Effector memory CD8-positive, alpha-beta T cell (primary cell): ENCODE results near the gene RNFT2.

Experiments used
- ATAC-seq: fragments of 150-1000 bp; cut with Tn5 transposase; replicated peaks from 2 replicates; pipeline ENCODE4 v1.10.0; 2021; ENCODE audit warnings: mild to moderate bottlenecking, moderate library complexity
- DNase-seq, 3 experiments: peaks; one replicate each; pipeline ENCODE4 v3.0.0; 2021
- H3K27ac Mint-ChIP-seq, 2 donors: one replicate each; pipeline ENCODE4 v1.8.0; 2022; ENCODE audit warnings: mild to moderate bottlenecking in 2 of 2, mixed read lengths in 2 of 2, moderate library complexity in 2 of 2
- H3K27me3 Mint-ChIP-seq, 2 donors: one replicate each; pipeline ENCODE4 v1.8.0; 2022; ENCODE audit warnings: mixed read lengths in 2 of 2
- H3K36me3 Mint-ChIP-seq: one replicate; pipeline ENCODE4 v1.8.0; 2022; ENCODE audit warnings: mild to moderate bottlenecking, moderate library complexity, mixed read lengths; ENCODE audit not compliant: insufficient read depth
- H3K4me1 Mint-ChIP-seq, 2 donors: one replicate each; pipeline ENCODE4 v1.8.0; 2022; ENCODE audit warnings: low read depth in 2 of 2, mixed read lengths in 2 of 2
- H3K4me3 Mint-ChIP-seq, 2 donors: one replicate each; pipeline ENCODE4 v1.8.0; 2022; ENCODE audit warnings: mild to moderate bottlenecking in 2 of 2, mixed read lengths in 2 of 2, moderate library complexity in 2 of 2
- H3K9me3 Mint-ChIP-seq, 2 donors: one replicate each; pipeline ENCODE4 v1.8.0; 2022; ENCODE audit warnings: mixed read lengths in 2 of 2

The RNFT2 gene

DNA sequence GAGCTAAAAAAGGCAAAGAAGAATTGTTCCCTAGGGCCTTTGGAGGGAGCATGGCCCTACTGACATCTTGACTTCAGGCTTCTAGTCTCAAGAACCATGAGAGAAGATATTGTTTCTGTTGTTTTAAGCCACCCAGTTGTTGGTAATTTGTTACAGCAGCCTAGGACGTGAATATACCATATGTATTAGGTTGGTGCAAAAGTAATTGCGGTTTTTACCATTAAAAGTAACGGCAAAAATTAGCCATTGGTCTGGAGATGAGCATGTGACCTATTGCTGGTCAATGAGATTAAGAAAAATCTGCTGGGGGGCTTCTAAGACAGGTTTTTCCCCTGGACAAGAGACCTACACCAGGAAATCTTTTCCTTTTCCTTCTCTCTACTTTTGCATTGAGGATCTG is 152.9 kb downstream of the RNFT2 start:
- Mint-ChIP-seq H3K27ac (no peak overlapping the region), H3K9me3 (peaks cover 0 to 3% of the 10 kb centered on the region in 2 donors), H3K4me3 (no peak overlapping the region), H3K36me3 (peaks cover 3% of the 10 kb centered on the region), H3K27me3 (peaks cover 23 to 39% of the 10 kb centered on the region in 2 donors), H3K4me1 (no peaks in the 10 kb centered on the region)
- ATAC-seq (no peak), DNase-seq (no peak)

DNA sequence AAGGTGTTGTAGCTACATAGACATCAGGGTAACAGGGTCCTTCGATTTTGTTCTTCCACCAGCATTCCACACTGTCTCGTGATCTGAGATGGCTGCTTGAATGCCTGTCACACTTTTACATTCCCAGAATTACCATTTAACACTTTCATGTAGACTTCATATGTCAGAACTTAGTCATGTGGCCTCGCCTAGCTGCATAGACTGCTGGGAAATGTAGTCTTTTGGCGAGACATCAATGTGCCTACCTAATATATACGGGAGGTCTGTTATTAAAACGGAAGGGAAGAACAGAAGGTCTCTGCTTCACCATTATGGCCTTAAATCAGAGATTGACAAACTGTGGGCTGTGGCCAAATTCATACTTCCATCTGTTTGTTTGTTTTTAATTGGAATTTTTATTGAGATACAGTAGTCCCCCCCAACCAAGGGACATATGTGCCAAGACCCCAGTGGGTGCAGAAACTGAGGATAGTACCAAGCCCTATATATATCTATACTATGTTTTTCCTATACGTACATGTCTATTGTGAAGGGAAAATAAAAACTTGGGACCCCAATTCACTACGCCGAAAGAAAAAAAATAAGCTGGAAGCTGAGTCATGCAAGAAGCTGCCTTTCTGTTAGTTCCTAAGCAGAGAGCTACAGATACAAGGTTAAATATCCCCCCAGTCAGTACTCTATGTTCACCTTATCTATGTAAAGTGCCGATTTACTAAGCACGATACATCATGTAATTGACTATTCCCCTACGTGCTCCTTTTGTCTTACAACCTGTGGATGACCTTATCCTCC is 154.4 kb downstream of the RNFT2 start:
- ATAC-seq = no peak
- H3K4me3 Mint-ChIP-seq = no peak overlapping the region
- no peak overlapping the region for H3K27ac Mint-ChIP-seq
- no peak for DNase-seq
- peaks cover 19 to 43% of the 10 kb centered on the region in 2 donors for H3K27me3 Mint-ChIP-seq
- H3K36me3 Mint-ChIP-seq = no peaks in the 10 kb centered on the region
- H3K4me1 Mint-ChIP-seq = no peaks in the 10 kb centered on the region
- peaks cover 0 to 3% of the 10 kb centered on the region in 2 donors for H3K9me3 Mint-ChIP-seq

DNA sequence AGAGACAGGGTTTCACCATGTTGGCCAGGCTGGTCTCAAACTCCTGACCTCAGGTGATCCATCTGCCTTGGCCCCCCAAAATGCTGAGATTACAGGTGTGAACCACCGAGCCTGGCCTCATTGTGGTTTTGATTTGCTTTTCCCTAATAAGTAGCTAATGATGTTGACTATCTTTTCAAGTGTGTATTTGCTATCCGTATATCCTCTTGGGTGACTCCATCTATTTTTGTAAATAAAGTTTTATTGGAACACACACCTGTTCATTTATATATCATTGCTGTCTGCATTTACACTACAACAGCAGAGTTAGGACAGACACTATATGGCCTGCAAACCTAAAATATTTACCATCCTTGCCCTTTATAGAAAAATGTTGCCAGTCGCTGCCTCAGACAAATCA is 156.8 kb downstream of the RNFT2 start:
- no peak for DNase-seq
- Mint-ChIP-seq H3K4me1 (peaks cover 0 to 1% of the 10 kb centered on the region in 2 donors), H3K27ac (no peak overlapping the region), H3K27me3 (peaks cover 21 to 53% of the 10 kb centered on the region in 2 donors), H3K36me3 (no peaks in the 10 kb centered on the region), H3K4me3 (no peak overlapping the region), H3K9me3 (peaks cover 0 to 3% of the 10 kb centered on the region in 2 donors)
- no peak for ATAC-seq

DNA sequence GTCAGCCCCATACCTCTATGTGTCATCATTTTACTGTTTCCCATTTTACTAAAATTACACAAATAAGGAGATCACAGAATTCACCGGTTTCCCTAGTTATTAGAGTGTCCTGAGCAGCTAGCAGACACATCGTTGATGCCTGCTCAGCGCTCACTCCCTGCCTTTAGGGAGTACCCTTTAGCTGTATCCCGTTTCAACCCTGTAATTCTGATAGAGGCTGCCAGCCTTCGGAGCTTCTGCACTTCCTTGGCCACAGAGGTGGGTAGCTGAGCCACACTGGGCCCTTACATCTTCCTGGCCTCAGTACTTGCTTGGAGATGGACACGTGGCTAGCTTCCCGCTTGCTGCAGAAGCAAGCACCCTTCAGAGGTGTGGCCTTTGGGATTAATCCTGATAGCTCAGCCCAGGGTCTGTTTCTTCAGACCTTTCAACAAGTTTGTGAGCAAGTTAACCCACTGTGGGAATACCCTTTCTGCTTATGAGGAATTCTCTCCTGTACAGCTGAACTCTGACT is 158.4 kb downstream of the RNFT2 start:
- H3K36me3 Mint-ChIP-seq = no peaks in the 10 kb centered on the region
- H3K4me1 Mint-ChIP-seq = peaks cover 0 to 1% of the 10 kb centered on the region in 2 donors
- no peak overlapping the region for H3K4me3 Mint-ChIP-seq
- peaks cover 30 to 61% of the 10 kb centered on the region in 2 donors for H3K27me3 Mint-ChIP-seq
- DNase-seq (no peak), ATAC-seq (no peak)
- H3K27ac Mint-ChIP-seq = no peak overlapping the region
- no peaks in the 10 kb centered on the region for H3K9me3 Mint-ChIP-seq

DNA sequence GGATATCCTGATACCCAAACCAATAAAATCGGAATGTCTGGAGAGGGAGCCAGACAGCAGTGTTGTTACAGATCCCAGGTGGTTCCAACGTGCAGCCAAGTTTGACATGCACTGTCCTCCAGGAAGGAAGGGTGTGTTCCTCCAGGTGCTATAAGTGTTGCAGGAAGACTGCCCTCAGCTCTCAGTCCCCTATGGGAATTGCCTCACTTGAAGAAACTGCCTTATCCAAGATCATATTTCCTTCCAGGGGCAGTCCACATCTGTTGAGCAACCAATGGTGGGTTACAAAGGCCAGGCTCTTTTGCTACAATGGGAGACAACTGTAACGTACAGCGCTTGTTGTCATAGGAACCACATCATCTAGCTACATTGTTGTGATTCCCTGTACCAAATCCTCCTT is 159.4 kb downstream of the RNFT2 start:
- DNase-seq (no peak), ATAC-seq (no peak)
- Mint-ChIP-seq H3K9me3 (no peaks in the 10 kb centered on the region), H3K4me1 (peaks cover 0 to 1% of the 10 kb centered on the region in 2 donors), H3K4me3 (no peak overlapping the region), H3K27me3 (peaks cover 40 to 72% of the 10 kb centered on the region in 2 donors), H3K36me3 (no peaks in the 10 kb centered on the region), H3K27ac (no peak overlapping the region)

DNA sequence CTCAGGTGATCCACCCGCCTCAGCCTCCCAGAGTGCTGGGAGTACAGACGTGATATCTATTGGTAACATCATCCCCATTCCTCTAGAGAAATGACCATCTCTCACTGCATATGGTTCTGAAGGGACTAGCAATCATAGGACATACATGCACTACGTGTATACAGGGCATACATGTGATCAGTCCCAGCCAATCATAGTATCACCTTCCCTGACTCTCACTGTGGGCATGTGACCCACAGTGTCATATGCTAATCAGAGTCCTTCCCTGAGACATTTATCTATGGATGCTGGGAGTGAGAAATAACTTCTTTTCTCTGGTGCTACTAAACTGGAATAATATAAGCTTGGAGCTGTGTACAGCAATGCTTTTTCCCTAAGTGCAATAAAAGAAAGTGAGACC is 160.6 kb downstream of the RNFT2 start:
- Mint-ChIP-seq H3K27ac (no peak overlapping the region), H3K9me3 (no peaks in the 10 kb centered on the region), H3K27me3 (peaks cover 49 to 83% of the 10 kb centered on the region in 2 donors), H3K4me1 (peaks cover 0 to 1% of the 10 kb centered on the region in 2 donors), H3K36me3 (no peaks in the 10 kb centered on the region), H3K4me3 (no peak overlapping the region)
- ATAC-seq = no peak
- no peak for DNase-seq

DNA sequence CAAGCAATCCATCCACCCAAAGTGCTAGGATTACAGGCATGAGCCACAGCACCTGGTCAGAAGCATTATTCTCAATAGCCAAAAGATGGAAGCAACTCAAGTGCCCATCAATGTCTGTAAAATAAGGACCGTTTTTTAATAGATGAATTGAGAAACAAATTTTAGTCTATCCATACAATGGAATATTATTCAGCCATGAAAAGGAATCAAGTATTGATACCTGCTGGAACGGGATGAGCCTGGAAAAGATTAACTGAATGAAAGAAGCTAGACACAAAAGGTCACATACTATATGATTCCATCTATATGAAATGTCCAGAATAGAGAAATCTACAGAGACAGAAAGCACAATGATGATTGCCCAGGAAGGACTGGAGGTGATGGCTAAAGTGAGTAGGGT is 163.5 kb downstream of the RNFT2 start:
- no peaks in the 10 kb centered on the region for H3K36me3 Mint-ChIP-seq
- H3K4me3 Mint-ChIP-seq = no peak overlapping the region
- DNase-seq (no peak), ATAC-seq (no peak)
- peaks cover 0 to 1% of the 10 kb centered on the region in 2 donors for H3K4me1 Mint-ChIP-seq
- H3K27me3 Mint-ChIP-seq = peaks cover 54 to 77% of the 10 kb centered on the region in 2 donors
- H3K9me3 Mint-ChIP-seq = no peaks in the 10 kb centered on the region
- no peak overlapping the region for H3K27ac Mint-ChIP-seq
